ENCODE measurements around the gene SP110. TPM values are rescaled to one million over a fixed set of nuclear protein-coding genes. Genes with fewer than 3 reads are reported as not detected.

SP110 gene
- total and polyA plus RNA-seq, 9 of the 15 experiments (the other 6 are each of a cell fraction or from before 2014, with no cell fraction given) = 3.6 to 11.0 (median 7.1) TPM

GRCh38 chr2:230219419-230220331, at the start of gene SP110 (continued):
- TF ChIP-seq ZBTB40 (IDR thresholded peaks at IDR 0.05) (peak; percentile 75), ZBTB40 (CRISPR knock-in tag; IDR thresholded peaks at IDR 0.05) (no peak), ZNF133 (CRISPR knock-in tag; IDR thresholded peaks at IDR 0.05) (no peak), FOSL1 (tag; conservative IDR thresholded peaks at IDR 0.05) (no peak), SPI1 (IDR thresholded peaks at IDR 0.05; ENCODE audit: borderline replicate concordance, low read depth, low read length) (peak; percentile 93), YY1 (IDR thresholded peaks at IDR 0.05; ENCODE audit: borderline replicate concordance in 1 of 3, control insufficient read depth in 1 of 3, extremely low read depth in 1 of 3, insufficient read depth in 3 of 3, insufficient read length in 1 of 3, insufficient replicate concordance in 2 of 3, low read depth in 1 of 3, low read length in 2 of 3) (peak in 1 of 3 experiments; percentile 4), SUPT5H (IDR thresholded peaks at IDR 0.05) (peak; percentile 54), PML (IDR thresholded peaks at IDR 0.05; ENCODE audit: low read length) (peak; percentile 17; the same call in 1 of the 2 replicates), NKRF (IDR thresholded peaks at IDR 0.05; ENCODE audit: borderline replicate concordance) (peak; percentile 54), ZBTB11 (CRISPR knock-in tag; IDR thresholded peaks at IDR 0.05) (0 out of 6 replicates have a peak, but pooled peaks of 1 of the 3 experiments have one; percentile 46)

Measured in K562 (cell line).